Measurements from ENCODE around the gene LRCH1. TPM values are rescaled to one million over a fixed set of nuclear protein-coding genes. Genes with fewer than 3 reads are reported as not detected.

LRCH1 gene
- polyA plus RNA-seq, 1 donor (not counting 4 experiments of a cell fraction or from before 2014, with no cell fraction given), result 16.2 TPM

DNA sequence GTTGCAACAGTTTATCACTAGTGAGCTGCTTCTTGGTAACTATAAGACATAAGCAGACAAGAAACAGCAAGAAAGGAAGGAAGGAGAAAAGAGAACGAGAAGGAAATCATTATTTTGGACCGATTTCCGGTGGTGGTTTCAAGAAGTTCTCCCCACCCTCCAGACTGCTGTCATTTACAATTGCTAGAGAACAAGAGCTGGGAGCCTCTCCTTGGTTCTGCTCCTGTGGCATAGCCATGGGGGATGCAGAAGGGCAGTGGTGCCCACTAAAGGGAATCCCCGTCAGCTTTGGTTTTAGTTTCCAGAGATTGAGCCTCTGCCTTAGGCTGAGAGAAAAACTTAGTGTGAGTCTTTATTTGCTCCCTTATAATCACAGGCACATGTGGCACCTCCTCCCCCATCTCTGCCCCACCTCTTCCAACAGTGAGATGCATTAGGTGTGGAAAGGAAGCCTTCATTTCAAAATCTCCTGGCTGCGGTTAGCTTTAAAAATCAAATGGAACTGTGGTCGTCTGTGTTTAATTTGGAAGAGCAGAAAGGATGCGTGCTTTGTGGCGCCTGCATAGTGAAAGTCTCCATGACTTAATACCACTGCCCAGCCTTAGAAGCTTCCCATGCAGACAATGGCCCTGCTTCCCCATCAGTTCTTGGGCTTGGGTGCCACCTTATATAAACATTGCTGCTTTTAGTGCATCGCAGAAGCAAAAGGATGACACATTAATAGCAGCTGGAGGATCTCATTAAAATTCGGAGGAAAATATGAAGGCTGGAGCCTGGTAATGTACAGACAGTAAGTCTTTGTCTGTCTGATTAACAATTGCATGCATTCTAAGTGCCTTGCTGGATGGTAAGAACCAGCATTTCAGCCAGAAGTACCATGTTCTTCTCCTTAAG, 25.0 kb downstream of the LRCH1 start:
- peaks cover 0 to 4% of the 10 kb centered on the region in 2 experiments for H3K36me3 ChIP-seq (ENCODE audit: control insufficient read depth in 2 of 2, extremely low read depth in 1 of 2, insufficient read depth in 2 of 2, low read length in 2 of 2)
- peaks cover 5% of the 10 kb centered on the region for H4K20me1 ChIP-seq (ENCODE audit: control insufficient read depth, extremely low read depth, insufficient read depth, low read length)
- no peak for FAIRE-seq
- no peak overlapping the region for H3K4me3 ChIP-seq (ENCODE audit: control insufficient read depth in 2 of 3, extremely low read depth in 1 of 3, insufficient read depth in 2 of 3, low read depth in 1 of 3, low read length in 3 of 3)
- dilution Hi-C loops (cut with MboI; ENCODE audit: extremely low pct_ligation_motif_present, low sequenced_read_pairs), result no loop called here
- H3K4me2 ChIP-seq (ENCODE audit: control insufficient read depth, extremely low read depth, insufficient read depth, low read depth, low read length), result no peak overlapping the region
- H3K27ac ChIP-seq (ENCODE audit: control insufficient read depth, insufficient read depth, low read length), result no peak overlapping the region
- no peak for DNase-seq (ENCODE audit: low read depth, low spot score)
- H3K27me3 ChIP-seq (ENCODE audit: control insufficient read depth, extremely low read depth, insufficient read depth, low read length), result no peaks in the 10 kb centered on the region
- H3K9ac ChIP-seq (ENCODE audit: control insufficient read depth, extremely low read depth, insufficient read depth, low read length), result no peak overlapping the region
- no peak overlapping the region for H2AFZ ChIP-seq (ENCODE audit: control insufficient read depth, low read length)
- H3K9me3 ChIP-seq (ENCODE audit: control insufficient read depth, low read depth, low read length), result no peaks in the 10 kb centered on the region
- peaks cover 16% of the 10 kb centered on the region for H3K4me1 ChIP-seq (ENCODE audit: control insufficient read depth, extremely low read depth, insufficient read depth, low read length)
- H3K9me1 ChIP-seq (ENCODE audit: control insufficient read depth, extremely low read depth, insufficient read depth, low read length), result no peaks in the 10 kb centered on the region
- H3K79me2 ChIP-seq (ENCODE audit: control insufficient read depth, insufficient read depth, low read length), result peaks cover 70% of the 10 kb centered on the region
- TF ChIP-seq, protein P1, sequence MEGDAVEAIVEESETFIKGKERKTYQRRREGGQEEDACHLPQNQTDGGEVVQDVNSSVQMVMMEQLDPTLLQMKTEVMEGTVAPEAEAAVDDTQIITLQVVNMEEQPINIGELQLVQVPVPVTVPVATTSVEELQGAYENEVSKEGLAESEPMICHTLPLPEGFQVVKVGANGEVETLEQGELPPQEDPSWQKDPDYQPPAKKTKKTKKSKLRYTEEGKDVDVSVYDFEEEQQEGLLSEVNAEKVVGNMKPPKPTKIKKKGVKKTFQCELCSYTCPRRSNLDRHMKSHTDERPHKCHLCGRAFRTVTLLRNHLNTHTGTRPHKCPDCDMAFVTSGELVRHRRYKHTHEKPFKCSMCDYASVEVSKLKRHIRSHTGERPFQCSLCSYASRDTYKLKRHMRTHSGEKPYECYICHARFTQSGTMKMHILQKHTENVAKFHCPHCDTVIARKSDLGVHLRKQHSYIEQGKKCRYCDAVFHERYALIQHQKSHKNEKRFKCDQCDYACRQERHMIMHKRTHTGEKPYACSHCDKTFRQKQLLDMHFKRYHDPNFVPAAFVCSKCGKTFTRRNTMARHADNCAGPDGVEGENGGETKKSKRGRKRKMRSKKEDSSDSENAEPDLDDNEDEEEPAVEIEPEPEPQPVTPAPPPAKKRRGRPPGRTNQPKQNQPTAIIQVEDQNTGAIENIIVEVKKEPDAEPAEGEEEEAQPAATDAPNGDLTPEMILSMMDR (optimal IDR thresholded peaks at IDR 0.05 in 1 of 3, IDR thresholded peaks at IDR 0.05 in 1 of 3, conservative IDR thresholded peaks at IDR 0.05 in 1 of 3; ENCODE audit: extremely low read depth in 1 of 3, insufficient read depth in 2 of 3, low read length in 3 of 3), result no peak
- no peak for TF ChIP-seq EZH2 (IDR thresholded peaks at IDR 0.05; ENCODE audit: low read length)

DNA sequence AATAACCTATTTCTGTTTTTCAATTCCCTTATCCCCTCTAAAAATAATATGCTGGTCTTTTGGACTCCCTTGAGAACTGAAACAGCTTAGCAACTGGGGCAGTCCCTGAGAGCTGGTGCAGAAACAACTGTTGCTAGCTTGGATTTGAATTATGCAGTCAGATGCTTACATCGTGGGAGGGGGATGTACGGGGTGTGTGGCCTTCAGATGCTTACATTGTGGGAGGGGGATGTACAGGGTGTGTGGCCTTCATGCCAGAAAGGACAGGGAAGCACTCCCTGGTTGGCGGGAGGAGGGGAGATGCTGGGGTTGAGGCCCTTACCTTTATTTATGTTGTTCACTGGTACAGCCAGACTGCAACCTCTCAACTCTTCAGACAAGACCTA, 25.6 kb downstream of the LRCH1 start:
- dilution Hi-C loops (cut with MboI; ENCODE audit: extremely low pct_ligation_motif_present, low sequenced_read_pairs), result no loop called here
- DNase-seq (ENCODE audit: low read depth, low spot score) (no peak), FAIRE-seq (no peak)
- Histone ChIP-seq H3K27me3 (ENCODE audit: control insufficient read depth, extremely low read depth, insufficient read depth, low read length) (no peaks in the 10 kb centered on the region), H4K20me1 (ENCODE audit: control insufficient read depth, extremely low read depth, insufficient read depth, low read length) (peaks cover 5% of the 10 kb centered on the region), H3K9me3 (ENCODE audit: control insufficient read depth, low read depth, low read length) (no peaks in the 10 kb centered on the region), H3K27ac (ENCODE audit: control insufficient read depth, insufficient read depth, low read length) (no peak overlapping the region), H3K4me2 (ENCODE audit: control insufficient read depth, extremely low read depth, insufficient read depth, low read depth, low read length) (no peak overlapping the region), H3K36me3 (ENCODE audit: control insufficient read depth in 2 of 2, extremely low read depth in 1 of 2, insufficient read depth in 2 of 2, low read length in 2 of 2) (peaks cover 0 to 4% of the 10 kb centered on the region in 2 experiments), H3K9me1 (ENCODE audit: control insufficient read depth, extremely low read depth, insufficient read depth, low read length) (no peaks in the 10 kb centered on the region), H2AFZ (ENCODE audit: control insufficient read depth, low read length) (no peak overlapping the region), H3K4me3 (ENCODE audit: control insufficient read depth in 2 of 3, extremely low read depth in 1 of 3, insufficient read depth in 2 of 3, low read depth in 1 of 3, low read length in 3 of 3) (no peak overlapping the region), H3K79me2 (ENCODE audit: control insufficient read depth, insufficient read depth, low read length) (peaks cover 70% of the 10 kb centered on the region), H3K4me1 (ENCODE audit: control insufficient read depth, extremely low read depth, insufficient read depth, low read length) (peaks cover 16% of the 10 kb centered on the region), H3K9ac (ENCODE audit: control insufficient read depth, extremely low read depth, insufficient read depth, low read length) (no peak overlapping the region)
- TF ChIP-seq, protein P1 (optimal IDR thresholded peaks at IDR 0.05 in 1 of 3, IDR thresholded peaks at IDR 0.05 in 1 of 3, conservative IDR thresholded peaks at IDR 0.05 in 1 of 3; ENCODE audit: extremely low read depth in 1 of 3, insufficient read depth in 2 of 3, low read length in 3 of 3), result no peak
